Coronary artery (tissue), 2 donors: Measurements from ENCODE around the gene TKT.

Experiments
- DNase-seq: peaks from one replicate; pipeline ENCODE4 v3.0.0-alpha.2; 2017; ENCODE audit warnings: low spot score
- H3K27ac ChIP-seq, 2 donors: fragments of 200-600 bp; sonication (generic); one replicate each; pipeline ENCODE4 v1.5.1; 2016 to 2019
- H3K4me3 ChIP-seq: fragments of 200-600 bp; sonication (generic); 2 replicates; pipeline ENCODE4 v1.5.1; 2016; ENCODE audit warnings: mild to moderate bottlenecking, moderate library complexity
- TF ChIP-seq, protein P1 (sequence below): fragments of 200-600 bp; sonication (generic); IDR thresholded peaks from one replicate; pipeline ENCODE4 v1.5.1; 2019; ENCODE audit warnings: antibody characterized with exemption

TKT gene

DNA sequence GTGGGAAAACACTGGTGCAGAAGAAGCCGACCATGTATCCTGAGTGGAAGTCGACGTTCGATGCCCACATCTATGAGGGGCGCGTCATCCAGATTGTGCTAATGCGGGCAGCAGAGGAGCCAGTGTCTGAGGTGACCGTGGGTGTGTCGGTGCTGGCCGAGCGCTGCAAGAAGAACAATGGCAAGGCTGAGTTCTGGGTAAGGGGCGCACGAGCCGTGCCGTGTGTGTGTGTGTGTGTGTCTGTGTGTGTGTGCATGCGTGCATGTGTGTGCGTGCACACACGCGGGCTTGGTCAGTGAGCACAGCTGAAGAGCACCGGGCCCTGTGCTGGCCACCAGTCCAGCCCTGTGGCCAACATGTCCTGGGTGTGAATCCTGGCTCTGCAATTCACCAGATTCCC lies 76.2 kb downstream of the TKT start:
- DNase-seq: no peak
- TF ChIP-seq, protein P1, sequence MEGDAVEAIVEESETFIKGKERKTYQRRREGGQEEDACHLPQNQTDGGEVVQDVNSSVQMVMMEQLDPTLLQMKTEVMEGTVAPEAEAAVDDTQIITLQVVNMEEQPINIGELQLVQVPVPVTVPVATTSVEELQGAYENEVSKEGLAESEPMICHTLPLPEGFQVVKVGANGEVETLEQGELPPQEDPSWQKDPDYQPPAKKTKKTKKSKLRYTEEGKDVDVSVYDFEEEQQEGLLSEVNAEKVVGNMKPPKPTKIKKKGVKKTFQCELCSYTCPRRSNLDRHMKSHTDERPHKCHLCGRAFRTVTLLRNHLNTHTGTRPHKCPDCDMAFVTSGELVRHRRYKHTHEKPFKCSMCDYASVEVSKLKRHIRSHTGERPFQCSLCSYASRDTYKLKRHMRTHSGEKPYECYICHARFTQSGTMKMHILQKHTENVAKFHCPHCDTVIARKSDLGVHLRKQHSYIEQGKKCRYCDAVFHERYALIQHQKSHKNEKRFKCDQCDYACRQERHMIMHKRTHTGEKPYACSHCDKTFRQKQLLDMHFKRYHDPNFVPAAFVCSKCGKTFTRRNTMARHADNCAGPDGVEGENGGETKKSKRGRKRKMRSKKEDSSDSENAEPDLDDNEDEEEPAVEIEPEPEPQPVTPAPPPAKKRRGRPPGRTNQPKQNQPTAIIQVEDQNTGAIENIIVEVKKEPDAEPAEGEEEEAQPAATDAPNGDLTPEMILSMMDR: no peak

DNA sequence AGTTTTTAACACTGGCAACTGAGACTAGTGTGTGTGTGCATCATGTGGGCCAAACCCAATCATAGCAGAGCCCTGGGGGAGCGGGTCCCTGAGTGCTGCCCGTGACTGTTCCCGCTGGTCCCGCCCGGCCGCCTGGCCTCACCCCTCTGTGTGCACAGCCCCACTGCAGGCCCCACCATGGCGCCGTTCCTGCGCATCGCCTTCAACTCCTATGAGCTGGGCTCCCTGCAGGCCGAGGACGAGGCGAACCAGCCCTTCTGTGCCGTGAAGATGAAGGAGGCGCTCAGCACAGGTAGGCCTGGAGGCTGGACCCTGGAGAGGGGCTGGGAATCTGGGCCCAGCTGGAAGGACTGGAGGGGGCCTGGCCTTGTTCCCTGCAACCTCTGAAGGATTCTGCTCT lies 77.6 kb downstream of the TKT start:
- H3K4me3 ChIP-seq: no peak overlapping the region
- TF ChIP-seq, protein P1: no peak
- DNase-seq: no peak
- H3K27ac ChIP-seq: no peak overlapping the region

More for the DNA sequence above, 76.2 kb downstream of the TKT start:
- Histone ChIP-seq H3K27ac (no peak overlapping the region), H3K4me3 (no peak overlapping the region)

DNA sequence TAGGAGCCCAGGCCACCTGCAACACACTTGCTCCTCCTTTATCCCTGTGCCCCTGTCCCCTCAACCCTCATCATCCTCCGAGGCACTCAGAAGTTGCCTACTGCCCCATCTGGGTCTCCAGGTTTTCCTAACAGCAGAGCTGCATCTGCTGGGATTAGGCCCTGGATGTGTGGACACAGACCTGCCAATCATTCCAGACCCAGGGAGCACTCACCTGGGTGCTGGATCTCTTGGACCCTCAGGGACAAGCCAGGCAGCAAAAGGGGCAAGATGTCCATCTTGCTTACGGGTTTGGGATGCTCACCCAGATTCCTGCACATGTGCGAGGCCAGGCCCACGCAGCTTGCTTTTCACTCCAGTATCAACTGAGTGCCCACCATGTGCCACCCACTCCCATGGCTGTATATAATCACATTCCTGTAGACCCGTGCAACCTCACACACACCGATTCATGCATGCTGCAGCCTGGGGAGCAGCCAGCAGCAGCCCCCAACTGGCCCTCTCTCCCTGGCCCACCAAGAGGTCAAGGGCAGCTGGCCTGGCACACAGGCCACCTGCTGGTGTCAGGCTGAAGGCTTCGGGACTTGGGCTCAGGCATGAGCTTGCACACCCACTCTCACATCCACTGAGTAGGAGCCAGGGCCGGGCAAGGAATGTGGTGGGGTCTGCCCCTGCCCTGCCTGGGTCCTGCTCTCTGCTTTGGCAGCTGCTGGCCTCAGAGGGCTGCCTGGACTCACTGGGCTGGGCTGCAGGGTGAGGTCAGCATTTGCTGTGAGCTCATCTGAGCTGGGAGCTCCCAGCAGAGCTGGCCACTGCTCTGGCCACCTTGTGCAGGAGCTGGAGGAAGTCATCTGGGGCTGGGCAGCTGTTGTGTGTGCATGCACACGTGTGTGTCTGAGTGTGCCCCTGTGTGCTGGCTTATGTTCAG lies 79.9 kb downstream of the TKT start:
- TF ChIP-seq, protein P1: no peak
- Histone ChIP-seq H3K27ac (no peak overlapping the region), H3K4me3 (no peak overlapping the region)
- no peak for DNase-seq
